K562 (cell line): ENCODE results near the gene SYNGR3. TPM values are rescaled to one million over a fixed set of nuclear protein-coding genes. Genes with fewer than 3 reads are reported as not detected.

Source experiments
- ATAC-seq: fragments of 200-7000 bp; cut with Tn5 transposase; 3 replicates; pipeline ENCODE4 v1.9.1; 2020; ENCODE audit warnings: moderate library complexity
- BruUV-seq: library from RNA; stranded (reverse); fragments of 400-500 nt; replicated peaks from 2 replicates; lab custom pipeline; 2021; lab: Mats Ljungman, UMichigan
- CTCF ChIA-PET: fragments of 300-600 bp; formaldehyde crosslinking; extraction: SDS; loops from one replicate; lab custom pipeline; 2021; ENCODE audit warnings: low intra/inter-chr PET ratio; lab: Yijun Ruan, JAX
- POLR2A ChIA-PET: fragments of 300-600, 350-650 bp; sonication (Branson Sonifier 250); formaldehyde crosslinking; extraction: SDS; loops from one replicate; lab custom pipeline; 2021; ENCODE audit warnings: antibody characterized with exemption, inconsistent platforms; lab: Yijun Ruan, JAX
- DNase-seq, 4 experiments: peaks; one replicate each; pipeline versions ENCODE4 v3.0.0 to v3.0.0-alpha.2; 2011 to 2018; ENCODE audit warnings: low spot score in 3 of 4, mixed read lengths in 3 of 4; ENCODE audit errors: extremely low read depth in 1 of 4
- FAIRE-seq: peaks from 2 replicates; lab custom pipeline; 2011; peaks lifted over from hg19 to GRCh38; lab: Jason Lieb, UNC
- H2AFZ ChIP-seq: 2 replicates; pipeline ENCODE4 v1.6.0; 2011; ENCODE audit warnings: low read depth, low read length, control low read depth, inconsistent platforms
- H3K27ac ChIP-seq: fragments of 200-600 bp; 3 replicates; pipeline ENCODE4 v1.8.0; 2011; ENCODE audit warnings: low read depth, mild to moderate bottlenecking, control low read depth, inconsistent platforms, low read length, moderate library complexity, mixed read lengths; ENCODE audit errors: extremely low read depth
- H3K27me3 ChIP-seq, 2 experiments: fragments of 300-600 bp in 1 of 2; 2 replicates in 1 of 2; 3 replicates in 1 of 2; pipeline versions ENCODE4 v1.6.0 to v1.8.0; 2011; ENCODE audit warnings: inconsistent platforms in 2 of 2, low read length in 2 of 2, mild to moderate bottlenecking in 1 of 2, mixed read lengths in 1 of 2, moderate library complexity in 1 of 2; ENCODE audit not compliant: control insufficient read depth in 2 of 2, insufficient read depth in 2 of 2
- H3K36me3 ChIP-seq: fragments of 300-600 bp; 3 replicates; pipeline ENCODE4 v1.8.0; 2011; ENCODE audit warnings: mild to moderate bottlenecking, low read length, inconsistent platforms; ENCODE audit not compliant: control insufficient read depth, insufficient read depth
- H3K4me1 ChIP-seq, 2 experiments: fragments of 200-600 bp in 1 of 2; replicated peaks in 1 of 2; 2 replicates in 1 of 2; 3 replicates in 1 of 2; pipeline versions ENCODE4 v1.5.1 to v1.8.0; 2011; ENCODE audit warnings: inconsistent platforms in 2 of 2, low read length in 2 of 2, mild to moderate bottlenecking in 1 of 2, mixed read lengths in 1 of 2, moderate library complexity in 1 of 2; ENCODE audit not compliant: control insufficient read depth in 2 of 2, insufficient read depth in 2 of 2
- H3K4me2 ChIP-seq: 2 replicates; pipeline ENCODE4 v1.6.1; 2011; ENCODE audit warnings: low read length, control low read depth, inconsistent platforms, mixed read lengths; ENCODE audit not compliant: insufficient read depth
- H3K4me3 ChIP-seq: fragments of 200-600 bp; sonication (generic), shearing (Covaris generic); 2 replicates; pipeline ENCODE4 v1.5.1; 2016; ENCODE audit warnings: control low read depth, inconsistent platforms
- H3K79me2 ChIP-seq: fragments of 200-600 bp; 3 replicates; pipeline ENCODE4 v1.8.0; 2011; ENCODE audit warnings: low read length, inconsistent platforms; ENCODE audit not compliant: control insufficient read depth, insufficient read depth
- H3K9ac ChIP-seq, 2 experiments: 2 replicates each; pipeline versions ENCODE4 v1.6.0 to v1.6.1; 2011; ENCODE audit warnings: low read depth in 2 of 2, low read length in 2 of 2, control low read depth in 1 of 2, inconsistent platforms in 1 of 2, mild to moderate bottlenecking in 1 of 2, mixed read lengths in 1 of 2; ENCODE audit not compliant: insufficient read depth in 1 of 2
- H3K9me1 ChIP-seq: one replicate; pipeline ENCODE4 v1.6.0; 2011; ENCODE audit warnings: inconsistent platforms, mild to moderate bottlenecking, low read length, moderate library complexity; ENCODE audit not compliant: control insufficient read depth, insufficient read depth
- H3K9me3 ChIP-seq: replicated peaks from 2 replicates; pipeline ENCODE4 v1.5.1; 2011; ENCODE audit warnings: low read depth, low read length, inconsistent platforms; ENCODE audit not compliant: control insufficient read depth, insufficient read depth
- H4K20me1 ChIP-seq: replicated peaks from 2 replicates; pipeline ENCODE4 v1.6.1; 2011; ENCODE audit warnings: low read length, inconsistent platforms, mixed read lengths; ENCODE audit not compliant: control insufficient read depth, insufficient read depth
- BRD4 ChIP-seq: fragments of 200-600 bp; sonication (generic); IDR thresholded peaks from 2 replicates; pipeline ENCODE4 v1.6.1; 2017; ENCODE audit warnings: inconsistent platforms
- KLF16 ChIP-seq: IDR thresholded peaks from 2 replicates; pipeline ENCODE4 v1.6.1; 2016; ENCODE audit warnings: antibody characterized with exemption
- POLR2A ChIP-seq: fragments of 450-650 bp; conservative IDR thresholded peaks from 2 replicates; pipeline ENCODE4 v1.6.1; 2016
- POLR2G ChIP-seq: fragments of 200-400 bp; formaldehyde crosslinking; IDR thresholded peaks from 2 replicates; pipeline ENCODE4 v1.6.1; 2017; ENCODE audit warnings: low read depth, mild to moderate bottlenecking, antibody characterized with exemption, low read length, moderate library complexity
- SNRNP70 ChIP-seq: fragments of 200-400 bp; formaldehyde crosslinking; optimal IDR thresholded peaks from 2 replicates; pipeline ENCODE3; 2017; ENCODE audit warnings: low read depth, low read length
- ZNF134 ChIP-seq: fragments of 250-450 bp; sonication (Bioruptor Pico); conservative IDR thresholded peaks from 2 replicates; pipeline ENCODE4 v1.4.0; 2020
- WGBS: fragments of 100-300 bp; shearing (Covaris generic); methylation state at CpG from one replicate; pipeline ENCODE4 v1.1.6; 2016; ENCODE audit warnings: low coverage, mixed read lengths; ENCODE audit not compliant: insufficient coverage; ENCODE audit errors: missing lambda C conversion rate; 5-methylcytosine and 5-hydroxymethylcytosine counted together
- in situ Hi-C: fragments of 300-500 bp; cut with MboI; formaldehyde crosslinking; loops from 4 replicates; pipeline ENCODE4 v1.15.0; 2018; ENCODE audit warnings: inconsistent platforms, mixed read lengths
- intact Hi-C: fragments of 100-400 bp; cut with micrococcal nuclease; formaldehyde crosslinking; loops from 2 replicates; pipeline ENCODE4 v1.14.2; 2022
- polyA plus RNA-seq, 8 experiments: library from polyadenylated mRNA; depleted of rRNA in 4 of 8; stranded (reverse) in 5 of 8; unstranded in 3 of 8; fragments of >200 nt; fragmentation: Nextera tagmentation in 2 of 8; fragmentation: Illumina TruSeq in 1 of 8; extraction: Ambion mirVana in 2 of 8; extraction: Trizol in 1 of 8; gene quantifications; 2 replicates each; pipeline versions ENCODE4 v1.2.1 to v1.2.3, GENCODE V29; 2011 to 2014; ENCODE audit warnings: inconsistent platforms in 1 of 8, missing spikeins in 1 of 8
- total RNA-seq, 7 experiments: library from RNA; depleted of rRNA in 6 of 7; stranded (reverse); fragments of >200 nt in 6 of 7; fragmentation: Illumina TruSeq in 2 of 7; extraction: Trizol in 2 of 7; gene quantifications; 2 replicates each; pipeline versions ENCODE4 v1.2.1 to v1.2.3, GENCODE V29; 2011 to 2021; ENCODE audit warnings: low replicate concordance in 1 of 7

The SYNGR3 gene
- total and polyA plus RNA-seq, 9 of the 15 experiments (the other 6 are each of a cell fraction or from before 2014, with no cell fraction given) = 3.7 to 69.2 (median 36.3) TPM

DNA sequence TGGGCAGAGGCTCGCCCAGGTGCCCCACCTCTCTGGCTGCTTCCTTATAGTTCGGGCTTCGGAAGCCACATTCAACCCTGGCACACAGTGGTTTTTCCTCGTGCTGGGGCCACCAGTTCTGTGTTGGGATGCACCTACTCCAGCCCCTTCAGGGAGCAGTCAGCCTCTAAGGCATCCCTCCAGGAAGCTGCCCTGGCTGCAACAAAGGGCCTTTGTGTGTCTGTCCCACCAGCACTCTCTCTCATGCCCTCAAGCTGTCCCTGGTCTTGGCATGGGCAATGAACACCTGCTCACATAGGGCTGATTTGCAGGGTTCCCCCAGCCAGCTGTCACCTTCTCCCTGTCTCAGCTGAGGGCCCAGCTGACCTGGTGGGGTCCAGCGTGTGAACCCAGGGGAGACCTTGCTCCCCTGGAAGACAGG lies 7.7 kb upstream of the SYNGR3 start:
- FAIRE-seq = no peak
- POLR2A ChIA-PET = interaction anchor here (1.2 to 10.2 kb wide), 4 partner anchors 8 to 173 kb away, joined by 3 to 103 read pairs (median 10); partner anchors contain the start of genes RNF151, RPS2, TBL3 and TRAF7
- BruUV-seq = no TSS peak
- Histone ChIP-seq H3K27me3 (no peaks in the 10 kb centered on the region), H2AFZ (no peak overlapping the region), H3K4me3 (no peak overlapping the region), H3K27ac (no peak overlapping the region), H3K79me2 (peaks cover 16% of the 10 kb centered on the region), H3K4me2 (no peak overlapping the region), H3K9me3 (no peaks in the 10 kb centered on the region), H3K4me1 (peaks cover 6 to 83% of the 10 kb centered on the region in 2 experiments; a peak in 4 of 5 replicates), H3K9ac (0 out of 4 replicates have a peak overlapping the region, but pooled peaks of 1 of the 2 experiments have one; percentile 20), H3K9me1 (no peaks in the 10 kb centered on the region), H4K20me1 (no peaks in the 10 kb centered on the region), H3K36me3 (peaks cover 44% of the 10 kb centered on the region; the same call in 2 of the 3 replicates)
- no peak for ATAC-seq
- TF ChIP-seq SNRNP70 = peak; percentile 36
- TF ChIP-seq POLR2G = peak; percentile 30; the same call in 1 of the 2 replicates
- peak; percentile 57 for TF ChIP-seq POLR2A
- no peak for TF ChIP-seq KLF16
- TF ChIP-seq ZNF134 (CRISPR knock-in tag) = no peak
- no peak for TF ChIP-seq BRD4
- intact Hi-C loops (no loop called here), in situ Hi-C loops (no loop called here)
- CTCF ChIA-PET = interaction anchor here (0.6 kb wide), 1 partner anchor 127 kb away, joined by 3 read pairs; no protein-coding TSS in a partner anchor
- DNase-seq = no peak
- 23% methylated on average over 5 of the region's 5 CpGs for WGBS
